HG02610 (cell line): ENCODE data around the gene PTPRO.

Experiments
- ATAC-seq: cut with Tn5 transposase; IDR thresholded peaks from one replicate; pipeline ENCODE4 v1.9.1; 2021; ENCODE audit warnings: mild to moderate bottlenecking, moderate library complexity; ENCODE audit not compliant: unreplicated experiment

The PTPRO gene

GRCh38 chr12:15346488-15346887 lies 24.2 kb downstream of the PTPRO start:
- ATAC-seq = no peak

DNA sequence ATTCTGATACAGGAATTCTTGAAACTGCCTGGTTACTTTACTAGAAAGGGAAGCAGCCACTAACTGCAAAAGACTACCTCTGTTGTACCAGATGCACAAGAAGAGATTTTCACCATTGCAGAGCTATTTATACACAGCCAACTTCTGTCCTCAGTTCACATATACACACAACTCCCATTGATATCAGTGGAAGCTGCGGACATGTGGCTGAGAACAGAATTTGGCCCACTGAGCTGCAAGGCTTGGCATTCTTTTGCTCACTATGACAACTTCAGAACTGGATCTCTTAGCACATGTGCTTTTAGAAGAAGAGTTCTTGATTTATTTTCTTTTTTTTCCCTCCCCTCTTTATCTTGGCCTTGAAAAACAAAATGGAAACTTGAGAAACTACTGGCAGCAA lies 28.3 kb downstream of the PTPRO start:
- no peak for ATAC-seq

DNA sequence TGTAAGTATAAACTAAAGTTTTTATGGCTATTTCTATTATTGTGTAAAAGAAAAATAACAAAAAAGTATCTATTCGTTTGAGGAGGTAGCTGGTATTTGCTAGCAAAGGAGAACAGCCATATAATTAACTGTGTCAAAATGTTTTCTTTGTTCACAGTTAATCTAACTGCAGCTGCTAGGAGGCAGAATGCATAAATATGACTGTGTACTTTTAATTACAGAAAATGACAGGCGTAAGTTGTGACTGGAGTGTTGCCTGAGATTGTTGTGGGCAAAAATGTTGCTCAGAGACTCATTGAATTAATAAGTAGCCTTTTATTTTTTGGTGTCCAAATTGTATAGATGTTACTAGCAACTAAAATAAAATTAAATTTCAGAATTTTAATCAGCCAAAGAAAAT lies 33.5 kb downstream of the PTPRO start:
- ATAC-seq = no peak

DNA sequence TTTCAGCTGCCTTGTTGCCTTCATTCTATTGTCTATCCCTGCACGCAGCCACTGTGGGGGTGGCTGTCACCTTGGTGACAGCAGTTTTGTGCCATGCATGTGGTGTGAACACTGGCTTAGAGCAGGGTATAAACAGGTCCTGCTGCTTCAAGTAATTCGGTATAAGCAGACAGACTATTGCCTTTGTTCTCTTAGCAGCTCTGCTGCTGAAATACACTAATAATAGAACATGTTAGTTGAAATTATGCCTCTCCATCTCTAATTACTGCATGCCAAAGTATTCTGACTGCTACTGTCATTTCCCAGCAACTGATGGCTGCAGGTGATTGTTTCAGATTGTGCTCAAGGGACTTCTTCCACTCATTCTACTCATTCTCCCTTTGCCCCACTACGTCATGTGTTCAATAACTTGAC lies 34.6 kb downstream of the PTPRO start:
- no peak for ATAC-seq

GRCh38 chr12:15364221-15365160 lies 42.2 kb downstream of the PTPRO start:
- no peak for ATAC-seq

DNA sequence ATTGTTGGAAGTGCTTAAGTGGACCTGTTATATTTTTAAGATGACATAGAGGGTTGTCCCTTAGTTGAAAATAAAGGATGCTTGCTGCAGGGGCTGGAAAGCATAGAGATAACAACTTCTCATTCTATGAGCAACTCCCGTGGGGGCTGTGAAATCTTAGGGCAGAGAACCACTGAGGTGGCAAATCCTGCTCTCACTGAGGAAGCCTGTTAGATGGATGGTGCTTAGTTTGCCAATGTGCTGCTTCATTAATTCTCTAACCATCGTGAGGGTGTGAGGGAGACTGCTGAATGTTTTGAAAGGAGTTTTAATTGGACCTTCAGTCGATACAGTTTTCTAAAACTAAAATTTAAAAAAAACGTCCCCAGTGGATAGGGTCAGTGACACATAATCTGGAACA lies 46.5 kb downstream of the PTPRO start:
- ATAC-seq = no peak

GRCh38 chr12:15372352-15372751 lies 50.0 kb downstream of the PTPRO start:
- ATAC-seq = no peak

DNA sequence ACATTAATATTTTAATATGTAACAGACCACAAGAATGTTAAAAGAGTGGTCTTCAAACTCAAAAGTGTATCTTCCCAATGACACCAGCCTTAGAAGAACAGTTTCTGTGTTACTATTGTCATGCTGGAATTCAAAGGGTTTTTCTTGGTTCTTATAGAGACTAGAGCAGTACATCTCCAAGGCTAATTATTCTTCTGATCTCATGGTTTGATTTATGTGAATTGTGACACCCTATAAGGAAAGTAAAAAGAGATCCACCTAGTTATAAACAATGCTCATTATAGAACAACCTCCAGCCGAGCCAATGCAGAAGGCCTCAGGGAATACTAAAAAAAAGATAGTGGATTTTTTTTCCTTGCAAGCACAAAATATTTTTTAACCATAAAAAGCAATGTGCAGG lies 65.5 kb downstream of the PTPRO start:
- no peak for ATAC-seq

DNA sequence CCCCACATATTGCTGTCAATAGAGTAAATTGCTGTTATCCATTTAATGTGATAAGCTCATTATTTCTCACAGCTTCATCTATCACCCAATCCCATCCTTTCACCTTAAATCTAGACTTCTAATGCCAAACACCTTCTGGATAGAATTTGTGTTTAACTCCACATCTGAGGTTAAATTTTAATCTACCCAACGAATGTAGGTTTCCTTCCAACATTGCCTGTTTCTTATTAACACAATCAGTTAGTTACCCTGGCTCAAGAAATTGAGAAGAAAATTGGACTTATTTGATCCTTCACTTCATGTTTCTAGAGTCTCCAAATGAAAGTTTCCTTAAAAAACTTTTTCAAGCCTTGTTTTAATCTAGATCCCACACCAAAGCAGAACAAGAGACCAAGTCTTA lies 67.3 kb downstream of the PTPRO start:
- ATAC-seq = no peak

DNA sequence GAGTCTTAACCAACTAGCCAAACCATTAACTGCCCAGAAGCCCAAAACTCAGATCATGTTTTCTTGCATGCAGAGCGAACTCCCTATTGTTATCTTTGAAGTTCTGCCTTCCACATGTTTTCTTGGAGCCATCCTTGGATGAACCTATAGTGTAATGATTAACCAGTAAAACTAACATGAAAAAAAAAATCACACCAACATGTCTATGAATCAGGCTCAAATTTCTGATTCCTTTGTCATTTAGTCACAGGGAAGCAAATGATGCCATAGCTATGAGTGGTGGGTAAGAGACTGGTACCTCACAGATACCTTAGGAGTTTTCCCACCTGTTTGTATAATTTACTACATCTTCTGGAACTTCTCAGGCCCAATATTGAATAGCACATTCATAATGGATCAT lies 70.7 kb downstream of the PTPRO start:
- no peak for ATAC-seq

GRCh38 chr12:15393995-15394394 lies 71.7 kb downstream of the PTPRO start:
- no peak for ATAC-seq

GRCh38 chr12:15404485-15404884 lies 82.2 kb downstream of the PTPRO start:
- no peak for ATAC-seq

DNA sequence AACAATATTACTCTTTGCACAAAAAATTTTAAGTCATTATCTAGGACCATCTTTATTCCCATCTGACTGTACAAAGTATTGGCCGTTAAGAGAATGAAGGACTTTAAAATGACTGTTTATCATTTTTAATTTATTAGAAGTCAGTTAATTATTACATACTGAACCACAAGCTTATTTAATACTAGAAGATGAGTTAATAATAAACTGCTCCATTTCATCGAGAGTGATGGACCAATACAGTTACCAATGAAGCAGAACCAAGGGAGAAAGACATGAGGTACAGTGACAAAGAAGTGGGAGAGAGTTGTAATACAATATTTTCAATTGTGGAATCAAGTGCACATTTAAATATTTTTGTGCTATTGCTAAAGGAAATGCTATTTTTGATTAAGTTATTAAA lies 83.3 kb downstream of the PTPRO start:
- no peak for ATAC-seq

GRCh38 chr12:15407025-15407424 lies 84.7 kb downstream of the PTPRO start:
- no peak for ATAC-seq

GRCh38 chr12:15411842-15412241 lies 89.5 kb downstream of the PTPRO start:
- ATAC-seq = no peak

- ATAC-seq = no peak
Observed at GRCh38 chr12:15417691-15418090, 95.4 kb downstream of the PTPRO start.

GRCh38 chr12:15423629-15424028 lies 101.3 kb downstream of the PTPRO start:
- ATAC-seq = no peak

DNA sequence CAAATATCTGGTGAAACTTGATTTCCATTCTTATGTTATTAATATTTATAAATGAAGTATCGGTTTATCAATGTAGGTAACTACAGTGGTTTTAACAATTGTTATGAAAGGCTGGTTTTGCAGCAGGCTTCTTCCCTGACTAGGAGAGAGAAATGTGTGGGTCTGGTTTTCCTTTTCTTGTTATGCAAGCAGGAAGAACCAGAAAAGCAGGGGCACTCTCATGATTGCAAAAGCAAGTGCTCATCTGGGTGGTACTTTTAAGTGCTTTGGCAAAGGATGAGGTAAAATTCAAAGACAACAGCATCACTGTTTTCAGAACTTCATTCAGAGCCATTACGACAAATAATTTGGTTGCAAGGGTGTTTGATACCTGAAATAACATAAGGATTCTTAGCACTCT lies 105.6 kb downstream of the PTPRO start:
- ATAC-seq = no peak

GRCh38 chr12:15428632-15429031 lies 106.3 kb downstream of the PTPRO start:
- no peak for ATAC-seq

- no peak for ATAC-seq
Observed at GRCh38 chr12:15429262-15429661, 107.0 kb downstream of the PTPRO start.

DNA sequence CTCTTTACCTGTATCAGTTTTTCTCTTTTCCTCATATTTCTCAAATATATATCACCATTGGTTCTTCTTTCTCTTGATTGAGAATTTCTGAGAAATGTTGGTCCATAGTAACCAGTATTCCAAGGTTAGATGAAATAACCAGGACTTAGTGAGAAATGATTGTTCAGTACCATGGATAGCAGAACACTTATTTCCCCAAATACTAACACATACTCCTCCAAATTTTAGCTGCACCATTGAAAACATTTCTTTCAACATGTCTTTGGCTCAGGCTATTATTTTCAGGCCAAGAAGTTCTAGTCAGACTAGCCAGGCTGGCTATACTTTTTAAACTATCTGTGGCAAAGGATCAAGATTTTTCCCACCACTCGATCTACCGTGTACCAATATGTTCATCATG lies 113.3 kb downstream of the PTPRO start:
- no peak for ATAC-seq

DNA sequence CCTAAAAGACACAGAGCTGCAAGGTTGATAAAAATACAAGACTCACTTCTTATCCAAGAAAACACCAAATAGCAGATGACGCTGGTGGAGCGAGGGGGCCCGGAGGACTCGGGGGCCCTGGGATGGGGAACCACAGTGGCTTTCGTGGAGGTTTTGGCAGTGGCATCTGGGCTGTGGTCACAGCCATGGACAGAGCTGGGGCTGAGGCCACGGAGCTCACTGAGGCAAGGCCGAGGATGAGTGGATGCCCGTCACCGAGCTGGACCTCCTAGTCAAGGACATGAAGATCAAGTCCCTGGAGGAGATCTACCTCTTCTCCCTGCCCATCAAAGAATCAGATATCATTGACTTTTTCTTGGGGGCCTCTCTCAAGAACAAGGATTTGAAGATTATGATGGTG lies 117.2 kb downstream of the PTPRO start:
- no peak for ATAC-seq

DNA sequence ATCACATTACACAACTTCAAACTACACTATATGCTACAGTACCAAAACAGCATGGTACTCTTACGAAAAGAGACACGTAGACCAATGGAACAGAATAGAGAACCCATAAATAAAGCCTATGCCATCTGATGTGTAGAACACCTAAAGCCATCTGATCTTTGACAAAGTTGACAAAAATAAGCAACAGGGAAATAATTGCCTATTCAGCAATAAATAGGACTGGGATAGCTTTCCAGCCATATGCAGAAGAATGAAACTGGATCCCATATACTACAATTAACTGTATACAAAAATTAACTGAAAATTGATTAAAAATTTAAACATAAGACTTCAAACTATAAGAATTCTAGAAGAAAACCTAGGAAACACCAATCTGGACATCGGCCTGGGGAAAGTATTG lies 120.7 kb downstream of the PTPRO start:
- no peak for ATAC-seq
